ENCODE measurements around the gene ROPN1B. TPM values are rescaled to one million over a fixed set of nuclear protein-coding genes. Genes with fewer than 3 reads are reported as not detected.
"Not testable (repeated sequence)": the region's sequence is repeated elsewhere in the genome, so short reads cannot be mapped to it uniquely, and the experiment has no call there.

ROPN1B gene
- total RNA-seq, 1 experiment from 2014 or later = not detected

DNA sequence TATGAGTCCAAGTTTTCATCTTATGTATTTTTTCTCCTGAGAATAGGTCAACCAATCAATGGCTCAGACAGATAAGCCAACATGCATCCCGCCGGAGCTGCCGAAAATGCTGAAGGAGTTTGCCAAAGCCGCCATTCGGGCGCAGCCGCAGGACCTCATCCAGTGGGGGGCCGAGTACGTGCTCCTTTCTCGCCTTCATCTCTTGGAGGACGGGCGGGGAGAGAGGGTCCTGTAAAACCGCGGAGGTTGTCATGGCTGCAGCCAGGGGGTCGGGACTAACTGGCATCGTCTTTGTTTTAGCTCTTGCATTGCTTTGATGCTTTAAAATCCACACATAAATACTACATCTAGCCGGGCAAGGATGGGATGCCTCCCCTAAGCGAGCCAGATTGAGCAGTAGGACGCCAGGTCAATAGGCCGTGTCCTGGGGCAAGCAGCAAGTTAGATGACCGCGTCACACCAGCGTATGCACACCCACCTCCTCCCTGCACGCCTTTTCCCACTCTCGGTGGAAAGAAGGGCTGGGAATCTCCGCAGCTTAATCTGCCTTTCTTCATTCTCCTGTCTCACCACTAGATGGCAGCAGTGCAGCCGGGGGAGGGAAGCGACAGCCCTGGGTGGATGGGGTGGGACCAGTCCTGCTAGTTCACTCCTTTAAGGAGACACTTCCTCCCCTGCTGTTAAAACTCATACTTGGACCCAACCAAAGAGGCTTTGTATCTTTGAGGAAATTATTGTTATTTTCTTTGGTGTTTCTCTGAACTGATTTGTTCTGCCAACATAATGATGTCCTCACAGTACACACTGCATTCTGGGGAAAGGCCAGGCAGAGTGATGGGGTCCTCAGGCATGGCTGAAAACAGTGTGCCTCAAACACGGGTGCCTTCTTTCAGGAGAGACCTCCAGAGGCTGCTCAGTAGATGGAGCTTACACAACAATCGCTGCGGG is 3.3 kb downstream of the ROPN1B start:
- H3K4me1 ChIP-seq (ENCODE audit: insufficient read depth, low read length, poor library complexity, severe bottlenecking); BruUV-seq (replicated peaks); H3K36me3 ChIP-seq (ENCODE audit: insufficient read depth, low read length, poor library complexity, severe bottlenecking); H3K27ac ChIP-seq (ENCODE audit: low read depth, low read length, poor library complexity, severe bottlenecking); POLR2A ChIA-PET (ENCODE audit: low non-redundant PET); intact Hi-C loops (cut with micrococcal nuclease; ENCODE audit: unreplicated experiment); H3K9me3 ChIP-seq (ENCODE audit: low read depth, low read length, poor library complexity, severe bottlenecking): not testable (repeated sequence)
- Histone ChIP-seq H3K27me3 (replicated peaks; ENCODE audit: insufficient read depth, low read depth, low read length, poor library complexity) (peaks cover 34% of the 10 kb centered on the region), H3K4me3 (ENCODE audit: low read depth, low read length, poor library complexity, severe bottlenecking) (peak overlapping the region; percentile 32)
- peak; percentile 56 for DNase-seq (ENCODE audit: low spot score)
- CTCF ChIA-PET = interaction anchor here (0.6 kb wide), 1 partner anchor 1868 kb away, joined by 4 read pairs; no protein-coding TSS in a partner anchor
- TF ChIP-seq, protein P1, sequence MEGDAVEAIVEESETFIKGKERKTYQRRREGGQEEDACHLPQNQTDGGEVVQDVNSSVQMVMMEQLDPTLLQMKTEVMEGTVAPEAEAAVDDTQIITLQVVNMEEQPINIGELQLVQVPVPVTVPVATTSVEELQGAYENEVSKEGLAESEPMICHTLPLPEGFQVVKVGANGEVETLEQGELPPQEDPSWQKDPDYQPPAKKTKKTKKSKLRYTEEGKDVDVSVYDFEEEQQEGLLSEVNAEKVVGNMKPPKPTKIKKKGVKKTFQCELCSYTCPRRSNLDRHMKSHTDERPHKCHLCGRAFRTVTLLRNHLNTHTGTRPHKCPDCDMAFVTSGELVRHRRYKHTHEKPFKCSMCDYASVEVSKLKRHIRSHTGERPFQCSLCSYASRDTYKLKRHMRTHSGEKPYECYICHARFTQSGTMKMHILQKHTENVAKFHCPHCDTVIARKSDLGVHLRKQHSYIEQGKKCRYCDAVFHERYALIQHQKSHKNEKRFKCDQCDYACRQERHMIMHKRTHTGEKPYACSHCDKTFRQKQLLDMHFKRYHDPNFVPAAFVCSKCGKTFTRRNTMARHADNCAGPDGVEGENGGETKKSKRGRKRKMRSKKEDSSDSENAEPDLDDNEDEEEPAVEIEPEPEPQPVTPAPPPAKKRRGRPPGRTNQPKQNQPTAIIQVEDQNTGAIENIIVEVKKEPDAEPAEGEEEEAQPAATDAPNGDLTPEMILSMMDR (conservative IDR thresholded peaks at IDR 0.05; ENCODE audit: low read depth, low read length) = peak; percentile 72
- peak; percentile 39 for TF ChIP-seq EZH2 (IDR thresholded peaks at IDR 0.05; ENCODE audit: borderline replicate concordance, low read depth, low read length, poor library complexity, severe bottlenecking)

DNA sequence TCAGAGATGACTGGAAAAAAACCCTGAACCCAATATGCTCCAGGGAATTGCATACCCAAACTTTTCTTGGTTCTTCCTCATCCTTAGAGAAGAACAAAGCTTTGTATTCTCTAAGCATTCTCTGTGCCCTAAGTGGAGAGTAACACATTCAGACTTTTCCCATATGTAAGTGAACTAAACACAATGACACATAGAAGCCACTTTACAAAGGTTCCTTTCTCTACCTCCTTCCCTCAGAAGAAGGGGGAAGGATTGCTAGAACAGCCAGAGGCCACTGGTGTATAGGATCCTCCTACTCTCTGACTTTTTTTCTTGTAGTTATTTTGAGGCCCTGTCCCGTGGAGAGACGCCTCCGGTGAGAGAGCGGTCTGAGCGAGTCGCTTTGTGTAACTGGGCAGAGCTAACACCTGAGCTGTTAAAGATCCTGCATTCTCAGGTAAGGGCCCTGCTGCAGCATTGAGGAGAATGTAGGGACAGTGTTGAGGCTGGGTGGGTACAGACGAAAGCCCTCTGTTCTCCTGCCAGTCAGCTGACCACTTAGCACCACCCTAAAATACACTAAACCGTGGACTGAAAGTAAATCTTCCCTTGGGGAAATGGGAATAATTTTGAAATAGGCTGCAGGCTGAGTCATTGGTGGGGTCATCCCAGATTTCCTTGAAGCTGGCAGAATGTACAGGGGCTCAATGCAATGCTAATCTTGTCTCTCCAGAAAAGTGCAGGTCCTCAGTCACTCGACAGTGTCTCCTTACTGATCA is 6.4 kb downstream of the ROPN1B start:
- H3K9me3 ChIP-seq (ENCODE audit: low read depth, low read length, poor library complexity, severe bottlenecking); POLR2A ChIA-PET (ENCODE audit: low non-redundant PET); H3K4me1 ChIP-seq (ENCODE audit: insufficient read depth, low read length, poor library complexity, severe bottlenecking); H3K36me3 ChIP-seq (ENCODE audit: insufficient read depth, low read length, poor library complexity, severe bottlenecking); H3K4me3 ChIP-seq (ENCODE audit: low read depth, low read length, poor library complexity, severe bottlenecking); DNase-seq (ENCODE audit: low spot score); CTCF ChIA-PET; BruUV-seq (replicated peaks); intact Hi-C loops (cut with micrococcal nuclease; ENCODE audit: unreplicated experiment); H3K27ac ChIP-seq (ENCODE audit: low read depth, low read length, poor library complexity, severe bottlenecking): not testable (repeated sequence)
- peaks cover 19% of the 10 kb centered on the region for H3K27me3 ChIP-seq (replicated peaks; ENCODE audit: insufficient read depth, low read depth, low read length, poor library complexity)

DNA sequence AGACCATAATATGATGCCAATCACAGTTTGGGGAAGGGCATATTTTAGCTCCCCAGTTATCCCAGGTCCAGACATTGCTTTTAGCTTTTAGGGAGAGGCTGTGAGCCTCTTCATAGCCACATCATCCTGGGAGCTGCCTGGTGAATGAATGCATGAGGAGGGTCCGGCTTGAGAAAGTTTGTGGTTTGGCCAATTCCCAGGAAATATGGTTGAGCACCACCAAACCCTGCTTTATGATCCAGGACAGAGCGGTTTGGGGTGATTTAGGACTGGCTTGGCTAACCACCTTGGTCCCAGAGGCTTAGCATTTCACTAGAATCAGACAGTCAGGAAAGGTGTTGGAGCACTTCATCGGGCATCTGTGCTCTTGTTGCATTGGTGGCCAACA is 7.0 kb downstream of the ROPN1B start:
- H3K36me3 ChIP-seq (ENCODE audit: insufficient read depth, low read length, poor library complexity, severe bottlenecking); H3K4me3 ChIP-seq (ENCODE audit: low read depth, low read length, poor library complexity, severe bottlenecking); intact Hi-C loops (cut with micrococcal nuclease; ENCODE audit: unreplicated experiment); H3K4me1 ChIP-seq (ENCODE audit: insufficient read depth, low read length, poor library complexity, severe bottlenecking); BruUV-seq (replicated peaks); POLR2A ChIA-PET (ENCODE audit: low non-redundant PET); H3K27ac ChIP-seq (ENCODE audit: low read depth, low read length, poor library complexity, severe bottlenecking); DNase-seq (ENCODE audit: low spot score); CTCF ChIA-PET; H3K9me3 ChIP-seq (ENCODE audit: low read depth, low read length, poor library complexity, severe bottlenecking): not testable (repeated sequence)
- peaks cover 13% of the 10 kb centered on the region for H3K27me3 ChIP-seq (replicated peaks; ENCODE audit: insufficient read depth, low read depth, low read length, poor library complexity)

DNA sequence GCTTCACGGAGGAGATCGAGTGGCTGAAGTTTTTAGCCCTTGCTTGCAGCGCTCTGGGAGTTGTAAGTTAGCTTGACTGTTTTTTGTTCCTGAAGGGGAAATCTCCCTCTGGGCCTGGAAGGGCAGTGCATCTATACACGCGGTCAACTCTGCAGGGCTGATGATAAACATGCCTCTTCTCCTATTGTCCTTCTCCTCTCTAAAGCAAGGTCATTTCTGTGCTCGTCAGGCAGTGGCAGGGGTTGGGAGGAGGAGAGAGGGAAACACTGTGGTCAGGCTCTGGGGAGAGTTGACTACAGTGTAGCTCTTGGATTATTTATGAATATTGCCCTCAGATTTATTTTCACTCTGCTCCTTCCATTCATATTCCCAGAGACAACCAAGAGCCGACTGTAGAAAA is 8.1 kb downstream of the ROPN1B start:
- CTCF ChIA-PET; BruUV-seq (replicated peaks); H3K4me1 ChIP-seq (ENCODE audit: insufficient read depth, low read length, poor library complexity, severe bottlenecking); DNase-seq (ENCODE audit: low spot score); H3K4me3 ChIP-seq (ENCODE audit: low read depth, low read length, poor library complexity, severe bottlenecking); H3K27me3 ChIP-seq (replicated peaks; ENCODE audit: insufficient read depth, low read depth, low read length, poor library complexity); intact Hi-C loops (cut with micrococcal nuclease; ENCODE audit: unreplicated experiment); H3K36me3 ChIP-seq (ENCODE audit: insufficient read depth, low read length, poor library complexity, severe bottlenecking); H3K9me3 ChIP-seq (ENCODE audit: low read depth, low read length, poor library complexity, severe bottlenecking); POLR2A ChIA-PET (ENCODE audit: low non-redundant PET); H3K27ac ChIP-seq (ENCODE audit: low read depth, low read length, poor library complexity, severe bottlenecking): not testable (repeated sequence)

DNA sequence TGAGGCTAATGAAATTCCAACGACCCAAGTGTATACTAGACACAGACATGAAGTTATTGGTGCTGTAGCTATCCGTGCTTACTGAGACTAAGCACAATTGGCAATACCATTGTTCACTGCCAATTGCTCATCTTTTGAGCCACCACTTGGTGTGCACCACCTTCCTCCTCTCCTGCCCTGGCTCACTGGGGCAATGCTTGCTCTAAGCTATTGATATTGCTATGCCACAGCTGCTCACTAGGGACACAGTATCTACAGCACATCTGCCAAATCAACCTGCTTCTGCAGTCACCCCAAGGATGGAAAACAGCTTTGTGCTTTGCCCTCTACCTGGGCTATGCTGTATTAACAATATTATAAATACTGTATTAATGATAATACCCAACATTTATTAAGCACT is 16.0 kb downstream of the ROPN1B start:
- intact Hi-C loops (cut with micrococcal nuclease; ENCODE audit: unreplicated experiment); H3K36me3 ChIP-seq (ENCODE audit: insufficient read depth, low read length, poor library complexity, severe bottlenecking); CTCF ChIA-PET; H3K4me3 ChIP-seq (ENCODE audit: low read depth, low read length, poor library complexity, severe bottlenecking); H3K27ac ChIP-seq (ENCODE audit: low read depth, low read length, poor library complexity, severe bottlenecking); H3K27me3 ChIP-seq (replicated peaks; ENCODE audit: insufficient read depth, low read depth, low read length, poor library complexity); H3K4me1 ChIP-seq (ENCODE audit: insufficient read depth, low read length, poor library complexity, severe bottlenecking); POLR2A ChIA-PET (ENCODE audit: low non-redundant PET); H3K9me3 ChIP-seq (ENCODE audit: low read depth, low read length, poor library complexity, severe bottlenecking); DNase-seq (ENCODE audit: low spot score); BruUV-seq (replicated peaks): not testable (repeated sequence)
